GM21515 (cell line): ENCODE measurements around the gene CDCA7.
A peak's percentile ranks its signal among the peaks of the same experiment; 100 is the strongest.
"Not testable (repeated sequence)": the region's sequence is repeated elsewhere in the genome, so short reads cannot be mapped to it uniquely, and the experiment has no call there.

ENCODE experiments used
- ATAC-seq: cut with Tn5 transposase; IDR thresholded peaks from one replicate; pipeline ENCODE4 v1.9.1; 2021; ENCODE audit not compliant: unreplicated experiment

Gene CDCA7

GRCh38 chr2:173357346-173357745 is 2.7 kb downstream of the CDCA7 start:
- ATAC-seq: no peak

GRCh38 chr2:173358616-173359015 is 3.9 kb downstream of the CDCA7 start:
- no peak for ATAC-seq

GRCh38 chr2:173359231-173359630 is 4.6 kb downstream of the CDCA7 start:
- peak; percentile 40 for ATAC-seq

GRCh38 chr2:173370198-173370597 is 15.5 kb downstream of the CDCA7 start:
- ATAC-seq: no peak

GRCh38 chr2:173371023-173371422 is 16.4 kb downstream of the CDCA7 start:
- ATAC-seq: no peak

GRCh38 chr2:173373290-173373689 is 18.6 kb downstream of the CDCA7 start:
- ATAC-seq: no peak

- no peak for ATAC-seq
These were observed 20.0 kb downstream of the CDCA7 start for GRCh38 chr2:173374634-173375033.

GRCh38 chr2:173385534-173385933 is 30.9 kb downstream of the CDCA7 start:
- ATAC-seq: not testable (repeated sequence)

GRCh38 chr2:173386021-173386737 is 31.5 kb downstream of the CDCA7 start:
- ATAC-seq: no peak

- no peak for ATAC-seq
These were observed 32.0 kb downstream of the CDCA7 start for GRCh38 chr2:173386738-173387065.

GRCh38 chr2:173387079-173387478 is 32.4 kb downstream of the CDCA7 start:
- ATAC-seq: no peak

GRCh38 chr2:173387660-173388059 is 33.0 kb downstream of the CDCA7 start:
- ATAC-seq: no peak

GRCh38 chr2:173388795-173389194 is 34.1 kb downstream of the CDCA7 start:
- ATAC-seq: no peak

GRCh38 chr2:173390036-173390435 is 35.4 kb downstream of the CDCA7 start:
- ATAC-seq: no peak

GRCh38 chr2:173392731-173393130 is 38.1 kb downstream of the CDCA7 start:
- no peak for ATAC-seq

- ATAC-seq: no peak
These were observed 38.5 kb downstream of the CDCA7 start for GRCh38 chr2:173393186-173393585.

GRCh38 chr2:173393636-173394035 is 39.0 kb downstream of the CDCA7 start:
- no peak for ATAC-seq

- no peak for ATAC-seq
These were observed 39.7 kb downstream of the CDCA7 start for GRCh38 chr2:173394091-173394974.

- no peak for ATAC-seq
These were observed 41.1 kb downstream of the CDCA7 start for GRCh38 chr2:173395567-173396351.

GRCh38 chr2:173397539-173397938 is 42.9 kb downstream of the CDCA7 start:
- no peak for ATAC-seq

- no peak for ATAC-seq
These were observed 44.6 kb downstream of the CDCA7 start for GRCh38 chr2:173399229-173399628.

- no peak for ATAC-seq
These were observed 46.1 kb downstream of the CDCA7 start for GRCh38 chr2:173400760-173401159.
